Ovary (tissue), 3 donors: Measurements from ENCODE around the gene FARS2.

Experiments
- EP300 ChIP-seq: sonication (generic); formaldehyde crosslinking; IDR thresholded peaks from one replicate; pipeline ENCODE4 v1.6.1; 2017; ENCODE audit warnings: antibody characterized with exemption
- TF ChIP-seq, protein P1 (sequence below), 3 donors: fragments of 450-650 bp in 2 of 3; fragments of 200-600 bp in 1 of 3; IDR thresholded peaks; one replicate each; pipeline versions ENCODE4 v1.5.1 to v1.8.0; 2016 to 2022; ENCODE audit warnings: antibody characterized with exemption in 3 of 3, mild to moderate bottlenecking in 1 of 3
- donor health status: DM: no; HTN: no; CAD: no.

- TF ChIP-seq EP300, result no peak
- TF ChIP-seq, protein P1, sequence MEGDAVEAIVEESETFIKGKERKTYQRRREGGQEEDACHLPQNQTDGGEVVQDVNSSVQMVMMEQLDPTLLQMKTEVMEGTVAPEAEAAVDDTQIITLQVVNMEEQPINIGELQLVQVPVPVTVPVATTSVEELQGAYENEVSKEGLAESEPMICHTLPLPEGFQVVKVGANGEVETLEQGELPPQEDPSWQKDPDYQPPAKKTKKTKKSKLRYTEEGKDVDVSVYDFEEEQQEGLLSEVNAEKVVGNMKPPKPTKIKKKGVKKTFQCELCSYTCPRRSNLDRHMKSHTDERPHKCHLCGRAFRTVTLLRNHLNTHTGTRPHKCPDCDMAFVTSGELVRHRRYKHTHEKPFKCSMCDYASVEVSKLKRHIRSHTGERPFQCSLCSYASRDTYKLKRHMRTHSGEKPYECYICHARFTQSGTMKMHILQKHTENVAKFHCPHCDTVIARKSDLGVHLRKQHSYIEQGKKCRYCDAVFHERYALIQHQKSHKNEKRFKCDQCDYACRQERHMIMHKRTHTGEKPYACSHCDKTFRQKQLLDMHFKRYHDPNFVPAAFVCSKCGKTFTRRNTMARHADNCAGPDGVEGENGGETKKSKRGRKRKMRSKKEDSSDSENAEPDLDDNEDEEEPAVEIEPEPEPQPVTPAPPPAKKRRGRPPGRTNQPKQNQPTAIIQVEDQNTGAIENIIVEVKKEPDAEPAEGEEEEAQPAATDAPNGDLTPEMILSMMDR (IDR thresholded peaks at IDR 0.05), result no peak
Observed at GRCh38 chr6:5510331-5511133, 249.2 kb downstream of the FARS2 start.
